Osteocyte (in vitro differentiated cells): ENCODE data around the gene TOR1A. TPM values are rescaled to one million over a fixed set of nuclear protein-coding genes. Genes with fewer than 3 reads are reported as not detected.
A peak's percentile ranks its signal among the peaks of the same experiment; 100 is the strongest.

ENCODE experiments used
- DNase-seq: peaks from one replicate; pipeline ENCODE4 v3.0.0; 2021; ENCODE audit warnings: mixed read lengths; ENCODE audit not compliant: unreplicated experiment; ENCODE audit errors: extremely low spot score
- H3K27ac Mint-ChIP-seq: one replicate; pipeline ENCODE4 v1.8.0; 2021; ENCODE audit warnings: mild to moderate bottlenecking, mixed read lengths; ENCODE audit not compliant: unreplicated experiment
- H3K27me3 Mint-ChIP-seq: one replicate; pipeline ENCODE4 v1.8.0; 2021; ENCODE audit warnings: mixed read lengths; ENCODE audit not compliant: unreplicated experiment
- H3K36me3 Mint-ChIP-seq: one replicate; pipeline ENCODE4 v1.8.0; 2021; ENCODE audit warnings: mixed read lengths; ENCODE audit not compliant: unreplicated experiment
- H3K4me1 Mint-ChIP-seq: one replicate; pipeline ENCODE4 v1.8.0; 2021; ENCODE audit warnings: mixed read lengths; ENCODE audit not compliant: unreplicated experiment
- H3K4me3 Mint-ChIP-seq: one replicate; pipeline ENCODE4 v1.8.0; 2021; ENCODE audit warnings: mild to moderate bottlenecking, moderate library complexity, mixed read lengths; ENCODE audit not compliant: unreplicated experiment
- H3K9me3 Mint-ChIP-seq: one replicate; pipeline ENCODE4 v1.8.0; 2021; ENCODE audit warnings: mixed read lengths; ENCODE audit not compliant: unreplicated experiment
- long read RNA-seq: library from polyadenylated mRNA; unstranded; transcript quantifications from one replicate; pipeline ENCODE4 v2.0.0, GENCODE V29; 2021
- total RNA-seq: library from RNA; stranded (reverse); gene quantifications from 2 replicates; pipeline ENCODE4 v1.2.1, GENCODE V29; 2021
- TF ChIP-seq, protein P1 (sequence below): fragments of 200-600 bp; sonication (generic); IDR thresholded peaks from 2 replicates; pipeline ENCODE4 v1.5.0; 2021; ENCODE audit warnings: antibody characterized with exemption, mild to moderate bottlenecking, moderate library complexity

Gene TOR1A, protein sequence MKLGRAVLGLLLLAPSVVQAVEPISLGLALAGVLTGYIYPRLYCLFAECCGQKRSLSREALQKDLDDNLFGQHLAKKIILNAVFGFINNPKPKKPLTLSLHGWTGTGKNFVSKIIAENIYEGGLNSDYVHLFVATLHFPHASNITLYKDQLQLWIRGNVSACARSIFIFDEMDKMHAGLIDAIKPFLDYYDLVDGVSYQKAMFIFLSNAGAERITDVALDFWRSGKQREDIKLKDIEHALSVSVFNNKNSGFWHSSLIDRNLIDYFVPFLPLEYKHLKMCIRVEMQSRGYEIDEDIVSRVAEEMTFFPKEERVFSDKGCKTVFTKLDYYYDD
- 46.1 and 51.3 TPM in 2 replicates for total RNA-seq
- long read RNA-seq, transcript TOR1A-201 (5 exons, 2,076 nt): major isoform, 467 of 501 reads
- long read RNA-seq, partial matches to known transcripts: 9 of 501 reads
- long read RNA-seq, other reads (novel, unspliced or antisense): 24 of 501 reads

DNA sequence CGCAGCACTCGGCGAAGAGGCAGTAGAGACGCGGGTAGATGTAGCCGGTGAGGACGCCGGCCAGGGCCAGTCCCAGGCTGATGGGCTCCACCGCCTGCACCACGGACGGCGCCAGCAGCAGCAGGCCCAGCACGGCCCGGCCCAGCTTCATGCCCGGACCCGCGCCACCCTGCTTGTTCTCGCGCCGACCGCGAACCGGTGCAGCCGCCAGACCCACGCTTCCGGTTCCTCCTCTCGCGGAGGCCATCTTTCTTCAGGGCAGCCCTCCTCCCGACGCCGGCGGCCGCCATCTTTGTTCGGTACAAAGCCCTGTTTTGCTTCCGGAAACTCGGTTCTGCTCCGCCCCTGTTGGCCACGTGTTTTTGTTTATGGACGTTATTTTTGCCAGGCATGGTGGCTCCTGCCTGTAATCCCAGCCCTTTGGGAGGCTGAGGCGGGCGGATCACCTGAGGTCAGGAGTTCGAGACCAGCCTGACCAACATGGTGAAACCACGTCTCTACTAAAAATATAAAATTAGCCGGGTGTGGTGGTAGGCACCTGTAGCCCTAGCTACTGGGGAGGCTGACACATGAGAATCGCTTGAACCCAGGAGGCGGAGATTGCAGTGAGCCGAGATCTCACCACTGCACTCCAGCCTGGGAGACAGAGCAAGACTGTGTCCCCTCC, at the start of gene TOR1A:
TOR1A (minus strand) TSS at position 202 of the 667 bp plus-strand sequence; CDS start at position 151, 51 bp downstream.
- Mint-ChIP-seq H3K4me1 (peaks cover 9% of the 10 kb centered on the region), H3K27me3 (no peaks in the 10 kb centered on the region), H3K36me3 (peaks cover 20% of the 10 kb centered on the region), H3K9me3 (no peaks in the 10 kb centered on the region), H3K4me3 (peak within 1 kb of the TSS; percentile 79), H3K27ac (peak within 1 kb of the TSS; percentile 72)
- DNase-seq: peak; percentile 97
- TF ChIP-seq, protein P1, sequence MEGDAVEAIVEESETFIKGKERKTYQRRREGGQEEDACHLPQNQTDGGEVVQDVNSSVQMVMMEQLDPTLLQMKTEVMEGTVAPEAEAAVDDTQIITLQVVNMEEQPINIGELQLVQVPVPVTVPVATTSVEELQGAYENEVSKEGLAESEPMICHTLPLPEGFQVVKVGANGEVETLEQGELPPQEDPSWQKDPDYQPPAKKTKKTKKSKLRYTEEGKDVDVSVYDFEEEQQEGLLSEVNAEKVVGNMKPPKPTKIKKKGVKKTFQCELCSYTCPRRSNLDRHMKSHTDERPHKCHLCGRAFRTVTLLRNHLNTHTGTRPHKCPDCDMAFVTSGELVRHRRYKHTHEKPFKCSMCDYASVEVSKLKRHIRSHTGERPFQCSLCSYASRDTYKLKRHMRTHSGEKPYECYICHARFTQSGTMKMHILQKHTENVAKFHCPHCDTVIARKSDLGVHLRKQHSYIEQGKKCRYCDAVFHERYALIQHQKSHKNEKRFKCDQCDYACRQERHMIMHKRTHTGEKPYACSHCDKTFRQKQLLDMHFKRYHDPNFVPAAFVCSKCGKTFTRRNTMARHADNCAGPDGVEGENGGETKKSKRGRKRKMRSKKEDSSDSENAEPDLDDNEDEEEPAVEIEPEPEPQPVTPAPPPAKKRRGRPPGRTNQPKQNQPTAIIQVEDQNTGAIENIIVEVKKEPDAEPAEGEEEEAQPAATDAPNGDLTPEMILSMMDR: no peak

DNA sequence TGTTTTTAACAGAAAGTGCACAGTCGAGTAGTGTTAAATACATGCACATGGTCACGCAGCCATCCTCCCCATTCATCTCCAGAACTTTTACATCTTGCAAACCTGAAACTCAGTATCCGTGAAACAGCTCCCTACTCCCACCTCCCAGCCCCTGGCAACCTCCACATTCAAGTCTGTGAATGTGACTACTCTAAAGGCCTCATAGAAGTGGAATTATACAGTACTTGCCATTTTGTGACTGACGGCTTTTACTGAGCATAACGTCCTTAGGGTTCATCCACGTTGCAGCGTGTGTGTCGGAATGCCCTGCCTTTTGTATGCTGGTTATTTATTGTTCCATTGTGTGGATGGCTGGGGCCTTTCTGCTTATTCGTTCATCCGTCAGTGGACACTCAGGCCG, 47.1 kb upstream of the TOR1A start:
- Mint-ChIP-seq H3K9me3 (no peaks in the 10 kb centered on the region), H3K27ac (no peak overlapping the region), H3K4me3 (no peak overlapping the region), H3K4me1 (no peaks in the 10 kb centered on the region), H3K27me3 (no peaks in the 10 kb centered on the region), H3K36me3 (peaks cover 13% of the 10 kb centered on the region)
- DNase-seq: no peak
- TF ChIP-seq, protein P1: no peak

DNA sequence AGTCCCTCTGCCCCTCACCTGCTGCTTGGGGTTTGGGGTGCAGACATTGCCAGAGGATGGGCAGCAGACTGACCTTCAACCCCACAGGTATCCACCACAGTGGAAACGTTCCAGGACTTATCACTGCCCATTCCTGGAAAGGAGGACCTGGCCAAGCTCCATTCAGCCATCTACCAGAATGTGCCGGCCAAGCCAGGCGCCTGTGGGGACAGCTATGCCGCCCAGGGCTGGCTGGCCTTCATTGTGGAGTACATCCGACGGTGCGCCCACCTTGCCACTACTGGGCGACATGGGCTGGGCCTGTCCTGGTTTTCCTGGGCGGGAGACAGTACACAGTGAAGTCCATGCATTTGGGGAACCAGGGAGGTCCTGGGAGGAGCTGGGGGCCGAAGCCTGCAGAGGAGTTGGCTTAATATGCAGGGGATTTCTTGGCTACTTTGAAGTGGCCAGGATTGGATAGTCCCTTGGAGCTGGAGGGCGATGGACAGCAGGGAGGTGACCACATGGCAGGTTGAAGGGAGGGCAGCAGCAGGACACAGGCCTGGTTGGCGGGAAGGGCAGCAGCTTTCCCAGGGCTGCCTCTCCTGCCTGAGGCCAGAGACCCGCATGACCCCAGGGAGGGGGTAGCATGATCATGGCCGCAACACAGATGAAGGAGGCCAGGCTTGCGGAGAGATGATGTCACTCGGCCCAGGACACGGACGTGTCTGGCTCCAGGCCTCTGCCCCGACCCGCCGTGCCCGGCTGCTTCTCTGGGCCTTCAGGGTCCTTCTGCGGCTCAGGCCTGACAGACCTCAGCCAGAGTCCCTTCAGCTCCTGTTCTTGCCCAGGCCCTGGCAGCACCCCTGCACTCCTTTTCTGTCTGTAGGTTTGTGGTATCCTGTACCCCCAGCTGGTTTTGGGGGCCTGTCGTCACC, 45.9 kb upstream of the TOR1A start:
- Mint-ChIP-seq H3K4me3 (no peak overlapping the region), H3K36me3 (peaks cover 20% of the 10 kb centered on the region)

DNA sequence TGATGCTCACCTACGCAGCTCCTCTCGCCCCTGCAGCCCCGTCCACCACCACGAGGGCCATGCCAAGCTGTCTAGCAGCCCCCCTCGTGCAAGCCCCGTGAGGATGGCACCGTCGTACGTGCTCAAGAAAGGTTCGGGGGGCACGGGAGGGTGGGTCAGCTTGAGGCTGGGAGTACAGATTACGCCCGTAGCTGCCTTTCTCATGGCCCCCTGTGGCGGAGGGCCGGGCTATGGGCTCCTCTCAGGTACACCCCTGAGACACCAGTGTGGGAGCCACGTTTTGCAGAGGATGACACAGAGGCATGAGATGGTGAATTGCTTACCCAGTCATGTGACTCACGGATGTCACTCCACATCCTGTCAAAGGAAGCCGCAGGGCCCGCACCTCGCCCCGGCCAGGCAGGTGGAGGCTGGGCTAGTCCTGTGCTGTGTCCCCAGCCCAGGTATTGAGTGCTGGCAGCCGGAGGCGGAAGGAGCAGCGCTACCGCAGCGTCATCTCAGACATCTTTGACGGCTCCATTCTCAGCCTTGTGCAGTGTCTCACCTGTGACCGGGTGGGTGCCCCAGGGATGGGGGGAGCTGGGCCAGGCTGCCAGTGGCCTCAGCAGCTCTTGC, 45.0 kb upstream of the TOR1A start:
- no peaks in the 10 kb centered on the region for H3K27me3 Mint-ChIP-seq
- DNase-seq: no peak
- H3K4me3 Mint-ChIP-seq: no peak overlapping the region
- TF ChIP-seq, protein P1: no peak
- H3K9me3 Mint-ChIP-seq: no peaks in the 10 kb centered on the region
- no peak overlapping the region for H3K27ac Mint-ChIP-seq
- H3K36me3 Mint-ChIP-seq: peaks cover 14% of the 10 kb centered on the region
- no peaks in the 10 kb centered on the region for H3K4me1 Mint-ChIP-seq

More for the DNA sequence above, 45.9 kb upstream of the TOR1A start:
- Mint-ChIP-seq H3K27ac (no peak overlapping the region), H3K9me3 (no peaks in the 10 kb centered on the region), H3K4me1 (no peaks in the 10 kb centered on the region), H3K27me3 (no peaks in the 10 kb centered on the region)
- TF ChIP-seq, protein P1: no peak
- DNase-seq: no peak
